ENCODE data around the gene MBLAC2. TPM values are rescaled to one million over a fixed set of nuclear protein-coding genes. Genes with fewer than 3 reads are reported as not detected.
A peak's percentile ranks its signal among the peaks of the same experiment; 100 is the strongest.

Gene MBLAC2
- total and polyA plus RNA-seq, 2 experiments from 2014 or later = 4.3 to 8.1 TPM

DNA sequence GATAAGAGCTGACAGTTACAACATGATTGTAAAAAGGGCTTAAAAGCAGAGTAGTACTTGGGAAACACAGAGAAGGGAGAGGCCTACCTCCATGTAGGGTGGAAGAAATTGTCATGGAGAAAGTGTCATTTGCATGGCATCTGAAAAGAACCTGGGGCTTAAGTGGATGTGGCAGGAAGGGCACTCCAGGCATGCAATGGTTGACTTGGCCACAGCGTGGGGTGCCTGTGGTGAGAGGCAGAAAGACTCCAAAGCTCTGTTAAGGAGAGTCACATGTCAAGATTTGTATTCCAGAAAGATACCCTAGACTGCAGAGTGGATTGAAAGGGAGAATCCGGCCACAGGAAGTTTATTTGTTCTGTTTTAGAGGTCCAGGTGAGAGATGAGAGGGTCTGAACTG lies 2.5 kb upstream of the MBLAC2 start:
- peak; percentile 85 for DNase-seq (ENCODE audit: low spot score)
- Mint-ChIP-seq H3K27me3 (ENCODE audit: insufficient read depth, low read depth, poor library complexity) (peaks cover 15% of the 10 kb centered on the region), H3K4me1 (peaks cover 53% of the 10 kb centered on the region), H3K9me3 (no peaks in the 10 kb centered on the region; the same call in 2 of the 3 replicates), H3K4me3 (peak overlapping the region; percentile 97), H3K36me3 (ENCODE audit: low read depth) (peaks cover 41% of the 10 kb centered on the region), H3K27ac (peak overlapping the region; percentile 77)
- Histone ChIP-seq H3F3A (replicated peaks; ENCODE audit: low read depth) (peaks cover 22% of the 10 kb centered on the region), H3K79me2 (replicated peaks; ENCODE audit: insufficient read depth) (peaks cover 66% of the 10 kb centered on the region), H2AFZ (no peak overlapping the region), H3K4me2 (peak overlapping the region; percentile 79), H3K27ac (ENCODE audit: low read depth) (peak overlapping the region; percentile 85), H3K4me1 (ENCODE audit: insufficient read depth) (peaks cover 42% of the 10 kb centered on the region), H4K20me1 (replicated peaks; ENCODE audit: insufficient read depth) (no peaks in the 10 kb centered on the region), H3K36me3 (ENCODE audit: insufficient read depth) (no peaks in the 10 kb centered on the region), H3K9me2 (ENCODE audit: insufficient read depth) (no peaks in the 10 kb centered on the region), H3K4me3 (peak overlapping the region; percentile 83), H3K27me3 (ENCODE audit: insufficient read depth) (no peaks in the 10 kb centered on the region)
- ATAC-seq = peak; percentile 23
- TF ChIP-seq, protein P1, sequence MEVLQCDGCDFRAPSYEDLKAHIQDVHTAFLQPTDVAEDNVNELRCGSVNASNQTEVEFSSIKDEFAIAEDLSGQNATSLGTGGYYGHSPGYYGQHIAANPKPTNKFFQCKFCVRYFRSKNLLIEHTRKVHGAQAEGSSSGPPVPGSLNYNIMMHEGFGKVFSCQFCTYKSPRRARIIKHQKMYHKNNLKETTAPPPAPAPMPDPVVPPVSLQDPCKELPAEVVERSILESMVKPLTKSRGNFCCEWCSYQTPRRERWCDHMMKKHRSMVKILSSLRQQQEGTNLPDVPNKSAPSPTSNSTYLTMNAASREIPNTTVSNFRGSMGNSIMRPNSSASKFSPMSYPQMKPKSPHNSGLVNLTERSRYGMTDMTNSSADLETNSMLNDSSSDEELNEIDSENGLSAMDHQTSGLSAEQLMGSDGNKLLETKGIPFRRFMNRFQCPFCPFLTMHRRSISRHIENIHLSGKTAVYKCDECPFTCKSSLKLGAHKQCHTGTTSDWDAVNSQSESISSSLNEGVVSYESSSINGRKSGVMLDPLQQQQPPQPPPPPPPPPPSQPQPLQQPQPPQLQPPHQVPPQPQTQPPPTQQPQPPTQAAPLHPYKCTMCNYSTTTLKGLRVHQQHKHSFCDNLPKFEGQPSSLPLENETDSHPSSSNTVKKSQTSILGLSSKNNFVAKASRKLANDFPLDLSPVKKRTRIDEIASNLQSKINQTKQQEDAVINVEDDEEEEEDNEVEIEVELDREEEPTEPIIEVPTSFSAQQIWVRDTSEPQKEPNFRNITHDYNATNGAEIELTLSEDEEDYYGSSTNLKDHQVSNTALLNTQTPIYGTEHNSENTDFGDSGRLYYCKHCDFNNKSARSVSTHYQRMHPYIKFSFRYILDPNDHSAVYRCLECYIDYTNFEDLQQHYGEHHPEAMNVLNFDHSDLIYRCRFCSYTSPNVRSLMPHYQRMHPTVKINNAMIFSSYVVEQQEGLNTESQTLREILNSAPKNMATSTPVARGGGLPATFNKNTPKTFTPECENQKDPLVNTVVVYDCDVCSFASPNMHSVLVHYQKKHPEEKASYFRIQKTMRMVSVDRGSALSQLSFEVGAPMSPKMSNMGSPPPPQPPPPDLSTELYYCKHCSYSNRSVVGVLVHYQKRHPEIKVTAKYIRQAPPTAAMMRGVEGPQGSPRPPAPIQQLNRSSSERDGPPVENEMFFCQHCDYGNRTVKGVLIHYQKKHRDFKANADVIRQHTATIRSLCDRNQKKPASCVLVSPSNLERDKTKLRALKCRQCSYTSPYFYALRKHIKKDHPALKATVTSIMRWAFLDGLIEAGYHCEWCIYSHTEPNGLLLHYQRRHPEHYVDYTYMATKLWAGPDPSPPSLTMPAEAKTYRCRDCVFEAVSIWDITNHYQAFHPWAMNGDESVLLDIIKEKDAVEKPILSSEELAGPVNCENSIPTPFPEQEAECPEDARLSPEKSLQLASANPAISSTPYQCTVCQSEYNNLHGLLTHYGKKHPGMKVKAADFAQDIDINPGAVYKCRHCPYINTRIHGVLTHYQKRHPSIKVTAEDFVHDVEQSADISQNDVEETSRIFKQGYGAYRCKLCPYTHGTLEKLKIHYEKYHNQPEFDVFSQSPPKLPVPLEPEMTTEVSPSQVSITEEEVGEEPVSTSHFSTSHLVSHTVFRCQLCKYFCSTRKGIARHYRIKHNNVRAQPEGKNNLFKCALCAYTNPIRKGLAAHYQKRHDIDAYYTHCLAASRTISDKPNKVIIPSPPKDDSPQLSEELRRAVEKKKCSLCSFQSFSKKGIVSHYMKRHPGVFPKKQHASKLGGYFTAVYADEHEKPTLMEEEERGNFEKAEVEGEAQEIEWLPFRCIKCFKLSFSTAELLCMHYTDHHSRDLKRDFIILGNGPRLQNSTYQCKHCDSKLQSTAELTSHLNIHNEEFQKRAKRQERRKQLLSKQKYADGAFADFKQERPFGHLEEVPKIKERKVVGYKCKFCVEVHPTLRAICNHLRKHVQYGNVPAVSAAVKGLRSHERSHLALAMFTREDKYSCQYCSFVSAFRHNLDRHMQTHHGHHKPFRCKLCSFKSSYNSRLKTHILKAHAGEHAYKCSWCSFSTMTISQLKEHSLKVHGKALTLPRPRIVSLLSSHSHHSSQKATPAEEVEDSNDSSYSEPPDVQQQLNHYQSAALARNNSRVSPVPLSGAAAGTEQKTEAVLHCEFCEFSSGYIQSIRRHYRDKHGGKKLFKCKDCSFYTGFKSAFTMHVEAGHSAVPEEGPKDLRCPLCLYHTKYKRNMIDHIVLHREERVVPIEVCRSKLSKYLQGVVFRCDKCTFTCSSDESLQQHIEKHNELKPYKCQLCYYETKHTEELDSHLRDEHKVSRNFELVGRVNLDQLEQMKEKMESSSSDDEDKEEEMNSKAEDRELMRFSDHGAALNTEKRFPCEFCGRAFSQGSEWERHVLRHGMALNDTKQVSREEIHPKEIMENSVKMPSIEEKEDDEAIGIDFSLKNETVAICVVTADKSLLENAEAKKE (CRISPR knock-in tag; IDR thresholded peaks at IDR 0.05) = peak; percentile 88
- TF ChIP-seq, protein P2, sequence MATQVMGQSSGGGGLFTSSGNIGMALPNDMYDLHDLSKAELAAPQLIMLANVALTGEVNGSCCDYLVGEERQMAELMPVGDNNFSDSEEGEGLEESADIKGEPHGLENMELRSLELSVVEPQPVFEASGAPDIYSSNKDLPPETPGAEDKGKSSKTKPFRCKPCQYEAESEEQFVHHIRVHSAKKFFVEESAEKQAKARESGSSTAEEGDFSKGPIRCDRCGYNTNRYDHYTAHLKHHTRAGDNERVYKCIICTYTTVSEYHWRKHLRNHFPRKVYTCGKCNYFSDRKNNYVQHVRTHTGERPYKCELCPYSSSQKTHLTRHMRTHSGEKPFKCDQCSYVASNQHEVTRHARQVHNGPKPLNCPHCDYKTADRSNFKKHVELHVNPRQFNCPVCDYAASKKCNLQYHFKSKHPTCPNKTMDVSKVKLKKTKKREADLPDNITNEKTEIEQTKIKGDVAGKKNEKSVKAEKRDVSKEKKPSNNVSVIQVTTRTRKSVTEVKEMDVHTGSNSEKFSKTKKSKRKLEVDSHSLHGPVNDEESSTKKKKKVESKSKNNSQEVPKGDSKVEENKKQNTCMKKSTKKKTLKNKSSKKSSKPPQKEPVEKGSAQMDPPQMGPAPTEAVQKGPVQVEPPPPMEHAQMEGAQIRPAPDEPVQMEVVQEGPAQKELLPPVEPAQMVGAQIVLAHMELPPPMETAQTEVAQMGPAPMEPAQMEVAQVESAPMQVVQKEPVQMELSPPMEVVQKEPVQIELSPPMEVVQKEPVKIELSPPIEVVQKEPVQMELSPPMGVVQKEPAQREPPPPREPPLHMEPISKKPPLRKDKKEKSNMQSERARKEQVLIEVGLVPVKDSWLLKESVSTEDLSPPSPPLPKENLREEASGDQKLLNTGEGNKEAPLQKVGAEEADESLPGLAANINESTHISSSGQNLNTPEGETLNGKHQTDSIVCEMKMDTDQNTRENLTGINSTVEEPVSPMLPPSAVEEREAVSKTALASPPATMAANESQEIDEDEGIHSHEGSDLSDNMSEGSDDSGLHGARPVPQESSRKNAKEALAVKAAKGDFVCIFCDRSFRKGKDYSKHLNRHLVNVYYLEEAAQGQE (IDR thresholded peaks at IDR 0.05; ENCODE audit: unreplicated experiment) = no peak
- no peak for TF ChIP-seq JUNB (IDR thresholded peaks at IDR 0.05; ENCODE audit: unreplicated experiment)
- TF ChIP-seq POLR2AphosphoS5 (IDR thresholded peaks at IDR 0.05; ENCODE audit: low read depth) = peak; percentile 51; the same call in 1 of the 2 replicates
- TF ChIP-seq NANOG (IDR thresholded peaks at IDR 0.05; ENCODE audit: borderline replicate concordance) = no peak; the same call in 1 of the 2 replicates
- no peak for TF ChIP-seq EZH2phosphoT487 (IDR thresholded peaks at IDR 0.05; ENCODE audit: unreplicated experiment)
- TF ChIP-seq STAT1 (IDR thresholded peaks at IDR 0.05; ENCODE audit: unreplicated experiment) = no peak
- TF ChIP-seq ZNF114 (CRISPR knock-in tag; IDR thresholded peaks at IDR 0.05) = peak; percentile 82; the same call in 1 of the 2 replicates
- no peak for TF ChIP-seq ZNF331 (CRISPR knock-in tag; IDR thresholded peaks at IDR 0.05; ENCODE audit: low read depth)
- TF ChIP-seq, protein P3, sequence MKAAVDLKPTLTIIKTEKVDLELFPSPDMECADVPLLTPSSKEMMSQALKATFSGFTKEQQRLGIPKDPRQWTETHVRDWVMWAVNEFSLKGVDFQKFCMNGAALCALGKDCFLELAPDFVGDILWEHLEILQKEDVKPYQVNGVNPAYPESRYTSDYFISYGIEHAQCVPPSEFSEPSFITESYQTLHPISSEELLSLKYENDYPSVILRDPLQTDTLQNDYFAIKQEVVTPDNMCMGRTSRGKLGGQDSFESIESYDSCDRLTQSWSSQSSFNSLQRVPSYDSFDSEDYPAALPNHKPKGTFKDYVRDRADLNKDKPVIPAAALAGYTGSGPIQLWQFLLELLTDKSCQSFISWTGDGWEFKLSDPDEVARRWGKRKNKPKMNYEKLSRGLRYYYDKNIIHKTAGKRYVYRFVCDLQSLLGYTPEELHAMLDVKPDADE (IDR thresholded peaks at IDR 0.05) = peak; percentile 44; the same call in 1 of the 2 replicates
- no peak for TF ChIP-seq EZH2 (IDR thresholded peaks at IDR 0.05; ENCODE audit: low read depth, unreplicated experiment)
- TF ChIP-seq, protein P4, sequence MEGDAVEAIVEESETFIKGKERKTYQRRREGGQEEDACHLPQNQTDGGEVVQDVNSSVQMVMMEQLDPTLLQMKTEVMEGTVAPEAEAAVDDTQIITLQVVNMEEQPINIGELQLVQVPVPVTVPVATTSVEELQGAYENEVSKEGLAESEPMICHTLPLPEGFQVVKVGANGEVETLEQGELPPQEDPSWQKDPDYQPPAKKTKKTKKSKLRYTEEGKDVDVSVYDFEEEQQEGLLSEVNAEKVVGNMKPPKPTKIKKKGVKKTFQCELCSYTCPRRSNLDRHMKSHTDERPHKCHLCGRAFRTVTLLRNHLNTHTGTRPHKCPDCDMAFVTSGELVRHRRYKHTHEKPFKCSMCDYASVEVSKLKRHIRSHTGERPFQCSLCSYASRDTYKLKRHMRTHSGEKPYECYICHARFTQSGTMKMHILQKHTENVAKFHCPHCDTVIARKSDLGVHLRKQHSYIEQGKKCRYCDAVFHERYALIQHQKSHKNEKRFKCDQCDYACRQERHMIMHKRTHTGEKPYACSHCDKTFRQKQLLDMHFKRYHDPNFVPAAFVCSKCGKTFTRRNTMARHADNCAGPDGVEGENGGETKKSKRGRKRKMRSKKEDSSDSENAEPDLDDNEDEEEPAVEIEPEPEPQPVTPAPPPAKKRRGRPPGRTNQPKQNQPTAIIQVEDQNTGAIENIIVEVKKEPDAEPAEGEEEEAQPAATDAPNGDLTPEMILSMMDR (conservative IDR thresholded peaks at IDR 0.05; ENCODE audit: low read depth in 2 of 2) = 0 out of 4 replicates have a peak, but pooled peaks of 1 of the 2 experiments have one; percentile 6
- TF ChIP-seq CREB1 (CRISPR knock-in tag; IDR thresholded peaks at IDR 0.05; ENCODE audit: low read depth) = peak; percentile 42; the same call in 1 of the 2 replicates

Data from GM23338 (cell line).